ENCODE data around the gene EIF4G3.
"Not testable (repeated sequence)": the region's sequence is repeated elsewhere in the genome, so short reads cannot be mapped to it uniquely, and the experiment has no call there.

Gene EIF4G3

GRCh38 chr1:21189906-21190500 lies 13.3 kb upstream of the EIF4G3 start:
- Histone ChIP-seq H3K27me3 (ENCODE audit: insufficient read depth, low read depth, severe bottlenecking) (no peaks in the 10 kb centered on the region), H3K27ac (no peak overlapping the region), H3K36me3 (no peaks in the 10 kb centered on the region), H3K9me3 (ENCODE audit: severe bottlenecking) (no peaks in the 10 kb centered on the region), H3K4me3 (ENCODE audit: low read depth, low read length) (no peak overlapping the region)
- DNase-seq: no peak
- TF ChIP-seq CTCF (IDR thresholded peaks at IDR 0.05; ENCODE audit: low read depth, low read length): no peak

GRCh38 chr1:21189421-21189820 lies 12.7 kb upstream of the EIF4G3 start:
- Histone ChIP-seq H3K4me3 (ENCODE audit: low read depth, low read length) (no peak overlapping the region), H3K9me3 (ENCODE audit: severe bottlenecking) (no peaks in the 10 kb centered on the region), H3K27ac (no peak overlapping the region), H3K27me3 (ENCODE audit: insufficient read depth, low read depth, severe bottlenecking) (no peaks in the 10 kb centered on the region), H3K36me3 (no peaks in the 10 kb centered on the region)
- DNase-seq: no peak
- no peak for TF ChIP-seq CTCF (IDR thresholded peaks at IDR 0.05; ENCODE audit: low read depth, low read length)

- DNase-seq: no peak
- no peaks in the 10 kb centered on the region for H3K27me3 ChIP-seq (ENCODE audit: insufficient read depth, low read depth, severe bottlenecking)
- no peak overlapping the region for H3K4me3 ChIP-seq (ENCODE audit: low read depth, low read length)
- H3K27ac ChIP-seq: no peak overlapping the region
- H3K9me3 ChIP-seq (ENCODE audit: severe bottlenecking): no peaks in the 10 kb centered on the region
- no peak for TF ChIP-seq CTCF (IDR thresholded peaks at IDR 0.05; ENCODE audit: low read depth, low read length)
- no peaks in the 10 kb centered on the region for H3K36me3 ChIP-seq
Measured at GRCh38 chr1:21188235-21188634, 11.5 kb upstream of the EIF4G3 start.

- Histone ChIP-seq H3K9me3 (ENCODE audit: severe bottlenecking) (peaks cover 1% of the 10 kb centered on the region), H3K4me3 (ENCODE audit: low read depth, low read length) (no peak overlapping the region), H3K27me3 (ENCODE audit: insufficient read depth, low read depth, severe bottlenecking) (no peaks in the 10 kb centered on the region), H3K36me3 (no peaks in the 10 kb centered on the region), H3K27ac (no peak overlapping the region)
- DNase-seq: no peak
- no peak for TF ChIP-seq CTCF (IDR thresholded peaks at IDR 0.05; ENCODE audit: low read depth, low read length)
Measured at GRCh38 chr1:21185221-21185731, 8.6 kb upstream of the EIF4G3 start.

GRCh38 chr1:21184276-21184675 lies 7.6 kb upstream of the EIF4G3 start:
- H3K27me3 ChIP-seq (ENCODE audit: insufficient read depth, low read depth, severe bottlenecking): no peaks in the 10 kb centered on the region
- TF ChIP-seq CTCF (IDR thresholded peaks at IDR 0.05; ENCODE audit: low read depth, low read length): no peak
- no peak overlapping the region for H3K4me3 ChIP-seq (ENCODE audit: low read depth, low read length)
- no peak overlapping the region for H3K27ac ChIP-seq
- peaks cover 3% of the 10 kb centered on the region for H3K9me3 ChIP-seq (ENCODE audit: severe bottlenecking)
- no peaks in the 10 kb centered on the region for H3K36me3 ChIP-seq
- no peak for DNase-seq

GRCh38 chr1:21182181-21182731 lies 5.6 kb upstream of the EIF4G3 start:
- Histone ChIP-seq H3K36me3 (no peaks in the 10 kb centered on the region), H3K27ac (no peak overlapping the region), H3K4me3 (ENCODE audit: low read depth, low read length) (no peak overlapping the region), H3K9me3 (ENCODE audit: severe bottlenecking) (peaks cover 4% of the 10 kb centered on the region), H3K27me3 (ENCODE audit: insufficient read depth, low read depth, severe bottlenecking) (no peaks in the 10 kb centered on the region)
- no peak for DNase-seq
- no peak for TF ChIP-seq CTCF (IDR thresholded peaks at IDR 0.05; ENCODE audit: low read depth, low read length)

GRCh38 chr1:21178271-21178670 lies 1.6 kb upstream of the EIF4G3 start:
- not testable (repeated sequence) for H3K9me3 ChIP-seq (ENCODE audit: severe bottlenecking); H3K27ac ChIP-seq; H3K27me3 ChIP-seq (ENCODE audit: insufficient read depth, low read depth, severe bottlenecking); H3K4me3 ChIP-seq (ENCODE audit: low read depth, low read length); H3K36me3 ChIP-seq; DNase-seq
